Endodermal cell (in vitro differentiated cells): ENCODE data around the gene CEP112. TPM values are rescaled to one million over a fixed set of nuclear protein-coding genes. Genes with fewer than 3 reads are reported as not detected.
A peak's percentile ranks its signal among the peaks of the same experiment; 100 is the strongest.

Experiments used
- DNase-seq: peaks from one replicate; pipeline ENCODE4 v3.0.0-alpha.2; 2017
- H3K27ac ChIP-seq: 2 replicates; pipeline ENCODE4 v1.5.1; 2013; ENCODE audit warnings: mild to moderate bottlenecking, low read depth, low read length, moderate library complexity
- H3K27me3 ChIP-seq: 2 replicates; pipeline ENCODE4 v1.6.1; 2013; ENCODE audit warnings: mild to moderate bottlenecking, low read length, moderate library complexity; ENCODE audit not compliant: insufficient read depth, control insufficient read depth, poor library complexity, severe bottlenecking
- H3K36me3 ChIP-seq: 2 replicates; pipeline ENCODE4 v1.7.0; 2013; ENCODE audit warnings: mild to moderate bottlenecking, low read length, moderate library complexity; ENCODE audit not compliant: control insufficient read depth, insufficient read depth
- H3K4me1 ChIP-seq: one replicate; pipeline ENCODE4 v1.7.0; 2013; ENCODE audit warnings: low read length; ENCODE audit not compliant: control insufficient read depth, insufficient read depth
- H3K4me3 ChIP-seq: 2 replicates; pipeline ENCODE4 v1.5.1; 2013; ENCODE audit warnings: mild to moderate bottlenecking, low read length, moderate library complexity
- H3K9ac ChIP-seq: 2 replicates; pipeline ENCODE4 v1.6.1; 2013; ENCODE audit warnings: mild to moderate bottlenecking, low read length, moderate library complexity; ENCODE audit not compliant: poor library complexity, severe bottlenecking; ENCODE audit errors: extremely low read depth
- H3K9me3 ChIP-seq: 2 replicates; pipeline ENCODE4 v1.6.1; 2013; ENCODE audit warnings: mild to moderate bottlenecking, low read length, moderate library complexity; ENCODE audit not compliant: control insufficient read depth
- H3K27ac Mint-ChIP-seq: 2 replicates; pipeline ENCODE4 v1.8.0; 2020; ENCODE audit warnings: mixed read lengths
- H3K27me3 Mint-ChIP-seq: 2 replicates; pipeline ENCODE4 v1.8.0; 2021; ENCODE audit warnings: mild to moderate bottlenecking, mixed read lengths; ENCODE audit not compliant: insufficient read depth
- H3K36me3 Mint-ChIP-seq: 2 replicates; pipeline ENCODE4 v1.8.0; 2020; ENCODE audit warnings: low read depth, mixed read lengths
- H3K4me1 Mint-ChIP-seq: 2 replicates; pipeline ENCODE4 v1.8.0; 2020; ENCODE audit warnings: mixed read lengths
- H3K4me3 Mint-ChIP-seq: 2 replicates; pipeline ENCODE4 v1.8.0; 2020; ENCODE audit warnings: mild to moderate bottlenecking, moderate library complexity, mixed read lengths
- H3K9me3 Mint-ChIP-seq: 2 replicates; pipeline ENCODE4 v1.8.0; 2020; ENCODE audit warnings: mild to moderate bottlenecking, mixed read lengths
- CTCF ChIP-seq: fragments of 200-600 bp; sonication (generic); conservative IDR thresholded peaks from 2 replicates; pipeline ENCODE4 v1.5.0; 2021; ENCODE audit warnings: antibody characterized with exemption, mild to moderate bottlenecking
- WGBS, 2 experiments: methylation state at CpG; one replicate each; pipeline versions ENCODE4 v1.1.5 to v1.1.7; 2013; ENCODE audit warnings: missing lambda C conversion rate in 2 of 2, mixed read lengths in 1 of 2; ENCODE audit not compliant: insufficient coverage in 1 of 2, insufficient read length in 1 of 2; 5-methylcytosine and 5-hydroxymethylcytosine counted together
- total RNA-seq, 2 donors: library from RNA; stranded (reverse); fragmentation: NEBNext Ultra II Directional in 1 of 2; extraction: Animal tissue kit (Norgen Biotek cat#: 25700) in 1 of 2; gene quantifications; 2 replicates in 1 of 2; 3 replicates in 1 of 2; pipeline ENCODE4 v1.2.1, GENCODE V29; 2021

The CEP112 gene
- total RNA-seq, 2 donors from 2014 or later = 15.2 to 21.4 TPM

- no peaks in the 10 kb centered on the region for H3K36me3 Mint-ChIP-seq
- H3K9me3 Mint-ChIP-seq = peaks cover 3% of the 10 kb centered on the region
- H3K4me3 Mint-ChIP-seq = no peak overlapping the region
- H3K4me3 ChIP-seq = no peak overlapping the region
- no peaks in the 10 kb centered on the region for H3K36me3 ChIP-seq
- no peaks in the 10 kb centered on the region for H3K27me3 ChIP-seq
- H3K4me1 Mint-ChIP-seq = peaks cover 7% of the 10 kb centered on the region
- no peak for TF ChIP-seq CTCF
- H3K9me3 ChIP-seq = no peaks in the 10 kb centered on the region
- no peak overlapping the region for H3K27ac Mint-ChIP-seq
- 92 to 94% methylated on average over 7 to 8 of the region's 8 CpGs for WGBS, 2 experiments
- H3K4me1 ChIP-seq = no peaks in the 10 kb centered on the region
- no peak overlapping the region for H3K9ac ChIP-seq
- H3K27me3 Mint-ChIP-seq = peaks cover 2% of the 10 kb centered on the region
- DNase-seq = no peak
- H3K27ac ChIP-seq = no peak overlapping the region
These were observed 6.3 kb upstream of the CEP112 start for GRCh38 chr17:66198242-66198641.

- Histone ChIP-seq H3K9me3 (no peaks in the 10 kb centered on the region), H3K4me1 (no peaks in the 10 kb centered on the region), H3K27me3 (no peaks in the 10 kb centered on the region), H3K9ac (peak overlapping the region; percentile 58), H3K27ac (peak overlapping the region; percentile 79), H3K4me3 (peak overlapping the region; percentile 77), H3K36me3 (peaks cover 5% of the 10 kb centered on the region)
- Mint-ChIP-seq H3K27me3 (peaks cover 2% of the 10 kb centered on the region), H3K9me3 (no peaks in the 10 kb centered on the region), H3K4me1 (peaks cover 5% of the 10 kb centered on the region), H3K27ac (peak overlapping the region; percentile 76), H3K36me3 (no peaks in the 10 kb centered on the region), H3K4me3 (peak overlapping the region; percentile 82)
- no peak for DNase-seq
- 6 to 18% methylated on average over 7 to 10 of the region's 10 CpGs for WGBS, 2 experiments
- TF ChIP-seq CTCF = no peak
These were observed 400 bp upstream of the CEP112 start for GRCh38 chr17:66192378-66192687.

DNA sequence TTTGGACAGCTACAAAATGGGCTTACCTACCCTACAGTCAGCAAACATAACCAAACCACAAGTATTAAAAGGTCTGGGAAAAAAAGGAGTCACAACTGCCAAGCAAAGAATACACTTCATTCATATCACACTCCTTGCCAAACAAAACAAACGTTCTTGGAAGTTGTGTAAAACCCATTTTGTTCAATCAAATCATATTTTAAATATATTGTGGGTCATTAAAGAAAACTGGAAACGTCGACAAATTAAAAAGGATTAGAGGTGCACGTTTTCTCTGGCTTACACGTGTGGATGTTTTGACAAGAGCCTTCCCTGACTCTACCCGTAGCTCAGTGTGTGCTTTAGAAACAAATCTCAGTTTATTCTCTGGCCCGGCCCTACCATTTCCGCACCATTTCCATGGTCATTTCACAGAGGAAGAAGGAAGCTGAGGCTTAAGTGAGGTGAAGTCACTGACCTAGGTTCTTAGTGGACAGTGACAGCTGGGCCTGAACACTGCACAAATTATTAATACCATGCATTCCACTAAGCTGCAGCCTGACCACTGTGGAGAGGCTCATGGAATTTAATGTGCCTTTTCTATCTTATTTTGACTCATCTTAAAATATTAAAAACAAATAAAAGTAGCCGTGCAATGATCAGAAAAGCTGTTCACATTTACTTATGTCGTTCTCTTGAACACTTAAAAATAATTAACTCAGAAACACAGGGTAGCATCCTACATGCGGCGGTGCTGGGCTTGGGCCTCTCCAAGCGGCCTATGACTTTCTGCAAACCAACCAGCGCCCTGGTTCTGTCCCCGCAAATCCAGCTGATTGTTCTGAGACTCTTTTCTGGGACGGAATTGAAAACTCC, 968 bp downstream of the CEP112 start:
- peaks cover 5% of the 10 kb centered on the region for H3K4me1 Mint-ChIP-seq
- Histone ChIP-seq H3K9ac (peak overlapping the region; percentile 78), H3K9me3 (no peaks in the 10 kb centered on the region), H3K27ac (peak overlapping the region; percentile 66), H3K4me3 (peak overlapping the region; percentile 87), H3K36me3 (peaks cover 5% of the 10 kb centered on the region), H3K27me3 (no peaks in the 10 kb centered on the region), H3K4me1 (no peaks in the 10 kb centered on the region)
- no peaks in the 10 kb centered on the region for H3K36me3 Mint-ChIP-seq
- peak overlapping the region; percentile 82 for H3K4me3 Mint-ChIP-seq
- peaks cover 2% of the 10 kb centered on the region for H3K27me3 Mint-ChIP-seq
- peak overlapping the region; percentile 81 for H3K27ac Mint-ChIP-seq
- TF ChIP-seq CTCF = no peak
- 35 to 48% methylated on average over 9 to 16 of the region's 16 CpGs for WGBS, 2 experiments
- no peaks in the 10 kb centered on the region for H3K9me3 Mint-ChIP-seq
- DNase-seq = no peak
